ENCODE data around the gene INSYN2B. TPM values are rescaled to one million over a fixed set of nuclear protein-coding genes. Genes with fewer than 3 reads are reported as not detected.

The INSYN2B gene
- total and polyA plus RNA-seq, 2 of the 4 experiments (the other 2 are of a cell fraction): 9.1 to 33.5 TPM

- Histone ChIP-seq H2BK120ac (ENCODE audit: low read depth, low read length) (no peak overlapping the region), H2BK5ac (ENCODE audit: low read depth, low read length, poor library complexity, severe bottlenecking) (no peak overlapping the region), H4K91ac (ENCODE audit: insufficient read depth, low read depth, low read length) (no peak overlapping the region), H2AK5ac (ENCODE audit: low read depth, low read length) (no peak overlapping the region), H3K27me3 (ENCODE audit: control insufficient read depth, insufficient read depth, low read length) (no peaks in the 10 kb centered on the region), H3K4me3 (ENCODE audit: insufficient read depth, low read depth, low read length) (no peak overlapping the region), H3K56ac (ENCODE audit: extremely low read depth, insufficient read depth, low read length) (no peak overlapping the region), H4K5ac (ENCODE audit: low read depth, low read length) (no peak overlapping the region), H4K20me1 (ENCODE audit: insufficient read depth, low read length) (no peaks in the 10 kb centered on the region), H2AFZ (replicated peaks; ENCODE audit: low read length, poor library complexity) (no peak overlapping the region), H2AK9ac (replicated peaks; ENCODE audit: low read depth, low read length, poor library complexity) (no peak overlapping the region), H2BK15ac (ENCODE audit: low read depth, low read length) (no peak overlapping the region), H3K4me2 (ENCODE audit: low read depth, low read length) (no peak overlapping the region), H3K18ac (ENCODE audit: low read depth, low read length) (no peak overlapping the region), H3K9me1 (ENCODE audit: insufficient read depth, low read length) (no peaks in the 10 kb centered on the region), H3K79me1 (ENCODE audit: low read depth in 1 of 2, low read length in 2 of 2) (peaks cover 0 to 6% of the 10 kb centered on the region in 2 experiments; a peak in 2 of 4 replicates), H3K14ac (replicated peaks; ENCODE audit: low read depth, low read length) (no peak overlapping the region), H2BK20ac (ENCODE audit: low read depth, low read length) (no peak overlapping the region), H3K36me3 (ENCODE audit: control insufficient read depth, insufficient read depth, low read length) (peaks cover 2% of the 10 kb centered on the region), H4K8ac (ENCODE audit: low read depth in 2 of 2, low read length in 2 of 2) (no peak overlapping the region), H3K4ac (ENCODE audit: low read depth, low read length) (no peak overlapping the region), H3K9ac (ENCODE audit: low read depth, low read length) (no peak overlapping the region), H3K27ac (ENCODE audit: insufficient read depth, low read length) (no peak overlapping the region), H3K23ac (ENCODE audit: low read depth, low read length) (no peak overlapping the region), H3K9me3 (ENCODE audit: control insufficient read depth, insufficient read depth, low read length) (no peaks in the 10 kb centered on the region), H3K4me1 (ENCODE audit: control insufficient read depth, insufficient read depth, low read length) (peaks cover 2% of the 10 kb centered on the region)
- POLR2A ChIA-PET (ENCODE audit: unreplicated experiment): no interaction called here
- dilution Hi-C loops (cut with HindIII; ENCODE audit: low sequenced_read_pairs, unreplicated experiment) (no loop called here), in situ Hi-C loops (cut with MboI; ENCODE audit: low sequenced_read_pairs) (no loop called here), intact Hi-C loops (cut with micrococcal nuclease) (no loop called here)
- no TSS peak for BruUV-seq (replicated peaks)
- TF ChIP-seq RAD21 (IDR thresholded peaks at IDR 0.05; ENCODE audit: low read length): no peak
- TF ChIP-seq ELK1 (IDR thresholded peaks at IDR 0.05; ENCODE audit: borderline replicate concordance, low read depth, low read length): no peak
- no peak for TF ChIP-seq MAFK (IDR thresholded peaks at IDR 0.05; ENCODE audit: low read depth, low read length)
- no peak for TF ChIP-seq USF2 (IDR thresholded peaks at IDR 0.05; ENCODE audit: low read depth, low read length)
- no peak for TF ChIP-seq NFE2L2 (IDR thresholded peaks at IDR 0.05; ENCODE audit: low read depth, low read length)
- TF ChIP-seq BHLHE40 (IDR thresholded peaks at IDR 0.05; ENCODE audit: low read depth, low read length): no peak
- no peak for TF ChIP-seq CHD1 (IDR thresholded peaks at IDR 0.05; ENCODE audit: low read depth, low read length)
- CTCF ChIA-PET: no interaction called here
- 78% methylated on average over 1 of the region's 2 CpGs; no CpG with 5 or more reads in 1 of the 2 experiments for WGBS, 2 experiments (ENCODE audit: extremely low coverage in 2 of 2, insufficient read length in 1 of 2)
- ATAC-seq (ENCODE audit: low read depth): no peak
- DNase-seq: no peak
These were observed 112.9 kb downstream of the INSYN2B start for GRCh38 chr5:169867347-169867746.
